GM19035 (cell line): ENCODE results near the gene NAGLU.

Experiments
- ATAC-seq: cut with Tn5 transposase; IDR thresholded peaks from one replicate; pipeline ENCODE4 v1.9.1; 2021; ENCODE audit not compliant: unreplicated experiment

NAGLU gene

GRCh38 chr17:42536048-42536371, at the start of gene NAGLU:
NAGLU (plus strand) TSS chr17:42536241; CDS start chr17:42536273, 32 bp downstream.
- ATAC-seq: peak; percentile 84

- ATAC-seq: no peak
These were observed 48.0 kb upstream of the NAGLU start for GRCh38 chr17:42488032-42488431.

DNA sequence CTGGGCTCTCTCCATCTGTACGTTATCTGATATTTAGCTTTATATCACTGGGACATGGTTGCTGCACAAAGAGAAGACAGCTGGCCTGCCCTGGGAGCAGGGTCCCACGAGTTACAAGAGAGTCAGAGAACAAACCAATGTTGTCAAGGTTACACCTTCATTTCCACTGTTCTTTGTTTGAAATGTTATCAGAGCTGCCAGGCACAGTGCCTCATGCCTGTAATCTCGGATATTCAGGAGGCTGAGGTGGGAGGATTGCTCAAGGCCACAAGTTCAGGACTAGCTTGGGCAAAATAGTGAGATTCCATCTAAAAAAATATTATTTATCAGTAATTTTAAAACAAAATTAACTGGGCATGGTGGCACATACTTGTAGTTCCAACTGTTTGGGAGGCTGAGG, 42.7 kb upstream of the NAGLU start:
- ATAC-seq: no peak

DNA sequence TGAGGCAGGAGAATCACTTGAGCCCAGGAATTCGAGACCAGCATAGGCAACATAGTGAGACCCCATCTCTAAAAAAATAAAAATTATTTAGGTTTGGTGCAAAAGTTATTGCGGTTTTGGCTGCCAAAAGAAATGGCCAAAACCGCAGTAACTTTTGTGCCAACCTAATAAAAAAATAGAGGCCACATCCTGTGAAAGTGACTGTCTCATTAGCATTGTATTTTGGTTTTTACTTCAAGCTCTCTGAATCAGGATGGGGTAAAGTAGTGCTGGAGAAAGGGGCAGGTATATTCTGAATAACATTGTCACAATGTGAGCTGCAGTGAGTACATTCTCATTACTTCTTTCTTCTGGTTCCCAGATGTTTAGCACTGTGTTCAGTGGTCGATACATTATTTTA, 41.4 kb upstream of the NAGLU start:
- no peak for ATAC-seq

- no peak for ATAC-seq
These were observed 37.2 kb upstream of the NAGLU start for GRCh38 chr17:42498828-42499227.

- ATAC-seq: no peak
These were observed 34.0 kb upstream of the NAGLU start for GRCh38 chr17:42502091-42502490.

DNA sequence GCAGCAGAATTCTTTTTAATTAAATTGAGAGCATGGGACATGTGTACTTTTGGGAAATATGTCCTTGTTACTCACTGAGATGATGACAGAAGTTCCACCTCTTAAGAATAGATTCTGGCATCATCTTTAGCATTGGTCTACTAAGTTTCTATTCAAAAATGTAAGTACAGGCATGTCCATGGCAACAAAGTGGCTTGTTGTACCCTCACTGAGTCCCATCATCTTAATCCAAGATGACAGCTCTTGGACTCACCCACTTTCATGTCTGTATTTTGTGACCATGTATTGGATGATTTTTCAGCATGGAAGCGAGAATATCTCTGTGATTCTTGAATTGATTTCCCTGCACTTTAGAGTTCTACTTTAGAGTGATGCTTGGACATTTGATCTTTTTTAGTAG, 33.1 kb upstream of the NAGLU start:
- ATAC-seq: no peak

DNA sequence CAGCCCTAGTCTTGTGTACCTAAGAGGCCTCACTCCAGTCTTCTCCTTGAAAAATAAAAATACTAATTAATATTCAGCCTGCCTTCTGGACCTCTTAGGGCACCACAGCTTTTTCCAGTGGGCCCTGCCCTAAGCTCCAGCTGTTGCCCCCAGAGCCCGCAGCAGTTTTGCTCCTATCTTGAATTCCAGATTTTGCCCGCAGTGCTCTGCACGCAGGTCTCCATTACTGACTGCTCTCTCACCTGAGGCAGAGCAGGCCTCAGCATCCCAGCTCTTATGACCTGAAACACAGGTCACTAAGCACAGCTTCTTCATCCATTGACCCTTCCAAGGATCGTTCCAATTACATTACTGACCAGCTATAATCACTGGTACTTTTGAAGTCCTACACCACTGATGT, 28.4 kb upstream of the NAGLU start:
- no peak for ATAC-seq

- ATAC-seq: no peak
These were observed 27.4 kb upstream of the NAGLU start for GRCh38 chr17:42508426-42509165.

DNA sequence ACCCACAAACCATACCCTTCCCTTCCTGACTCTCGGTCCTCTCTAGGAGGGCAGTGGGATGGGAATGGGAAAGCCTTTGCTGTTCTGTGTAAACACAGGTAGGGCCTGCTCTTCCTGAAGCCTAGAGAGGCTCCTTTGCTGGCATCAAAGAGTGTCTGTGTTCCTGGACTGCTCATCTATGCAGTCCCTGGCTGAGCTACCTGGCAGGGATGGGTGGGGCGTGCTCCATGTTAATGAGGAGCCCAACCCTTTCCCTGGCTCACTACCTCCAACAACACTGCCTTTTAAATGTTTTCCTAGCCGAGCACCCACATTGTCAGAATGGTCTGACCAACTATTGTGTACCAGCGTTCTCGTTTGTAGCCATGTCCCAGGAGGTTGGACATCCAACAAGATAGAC, 26.6 kb upstream of the NAGLU start:
- no peak for ATAC-seq

- ATAC-seq: no peak
These were observed 26.2 kb upstream of the NAGLU start for GRCh38 chr17:42509841-42510240.

DNA sequence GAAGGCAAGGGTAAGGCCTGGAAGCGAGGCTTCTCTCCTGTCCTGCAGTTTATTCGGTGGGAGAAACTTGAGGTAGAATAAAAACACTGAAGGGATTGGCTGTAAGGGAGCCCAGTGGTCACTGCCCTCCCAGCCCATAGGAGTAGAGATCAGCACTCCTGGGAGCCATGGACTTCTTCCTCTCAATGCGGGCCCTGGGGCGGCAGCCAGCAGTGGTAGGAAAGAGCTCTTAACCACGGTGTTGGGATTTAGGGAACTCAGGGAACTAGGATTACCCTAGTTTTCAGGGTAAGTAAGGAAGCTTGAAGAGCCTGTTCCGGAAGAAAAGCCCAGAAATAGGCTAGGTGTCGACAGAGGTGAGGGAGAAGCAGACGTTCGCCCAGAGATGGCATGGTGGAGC, 23.8 kb upstream of the NAGLU start:
- no peak for ATAC-seq

GRCh38 chr17:42512733-42513251, 23.2 kb upstream of the NAGLU start:
- ATAC-seq: peak; percentile 65

GRCh38 chr17:42513686-42514085, 22.4 kb upstream of the NAGLU start:
- no peak for ATAC-seq

- ATAC-seq: no peak
These were observed 21.8 kb upstream of the NAGLU start for GRCh38 chr17:42514279-42514678.

GRCh38 chr17:42514867-42515266, 21.2 kb upstream of the NAGLU start:
- no peak for ATAC-seq

DNA sequence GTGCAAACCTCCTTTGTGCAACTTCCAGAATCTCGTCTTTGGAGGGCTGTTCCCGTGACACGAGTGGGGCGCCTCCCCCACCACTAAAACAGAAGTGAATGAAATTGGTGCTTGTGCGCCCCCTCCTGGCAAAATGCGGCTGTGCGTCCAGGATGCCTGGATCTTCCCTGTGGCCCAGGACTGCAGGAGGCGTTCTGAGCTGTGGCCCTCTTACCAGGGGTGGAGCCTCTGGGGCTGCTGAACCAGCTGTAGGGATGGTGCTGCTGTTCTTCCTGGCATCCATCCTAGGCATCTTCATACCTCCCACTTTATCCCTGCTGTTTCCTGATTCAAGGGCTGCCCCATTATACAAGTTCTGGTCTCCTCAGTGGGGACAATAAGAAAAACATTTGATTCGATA, 18.5 kb upstream of the NAGLU start:
- ATAC-seq: no peak

DNA sequence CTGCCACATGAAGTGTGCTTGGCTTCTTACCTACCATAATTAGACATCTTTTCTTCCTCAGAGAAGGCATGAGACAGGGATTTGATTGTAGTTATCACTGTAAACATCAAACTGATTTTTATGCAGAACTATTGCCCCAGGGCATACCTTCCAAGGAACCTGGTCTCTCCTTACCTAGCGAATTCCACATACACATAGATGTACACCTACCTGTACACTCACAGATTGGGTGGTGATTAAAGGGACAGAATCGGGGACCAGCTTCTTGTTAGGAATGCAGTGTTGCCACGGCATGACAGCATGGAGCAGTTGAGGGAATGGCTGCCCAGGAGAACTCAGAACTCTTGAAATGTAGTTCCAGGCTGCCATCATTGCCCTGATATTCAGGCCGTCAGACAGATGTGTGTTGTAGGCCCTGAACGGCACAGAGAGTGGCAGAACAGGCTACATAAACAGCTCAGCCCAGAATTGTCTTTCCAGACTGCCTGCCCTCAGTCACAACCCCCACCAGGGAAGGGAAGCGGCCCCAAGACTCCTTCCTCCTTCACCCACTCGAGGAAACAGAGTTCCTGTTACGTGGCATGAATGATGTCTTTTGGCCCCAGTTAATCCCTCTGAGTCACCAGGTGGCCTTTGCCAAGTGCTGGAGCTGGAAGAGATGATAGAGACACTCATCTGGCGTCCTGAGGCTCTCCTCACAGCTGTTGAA, 17.8 kb upstream of the NAGLU start:
- ATAC-seq: no peak

DNA sequence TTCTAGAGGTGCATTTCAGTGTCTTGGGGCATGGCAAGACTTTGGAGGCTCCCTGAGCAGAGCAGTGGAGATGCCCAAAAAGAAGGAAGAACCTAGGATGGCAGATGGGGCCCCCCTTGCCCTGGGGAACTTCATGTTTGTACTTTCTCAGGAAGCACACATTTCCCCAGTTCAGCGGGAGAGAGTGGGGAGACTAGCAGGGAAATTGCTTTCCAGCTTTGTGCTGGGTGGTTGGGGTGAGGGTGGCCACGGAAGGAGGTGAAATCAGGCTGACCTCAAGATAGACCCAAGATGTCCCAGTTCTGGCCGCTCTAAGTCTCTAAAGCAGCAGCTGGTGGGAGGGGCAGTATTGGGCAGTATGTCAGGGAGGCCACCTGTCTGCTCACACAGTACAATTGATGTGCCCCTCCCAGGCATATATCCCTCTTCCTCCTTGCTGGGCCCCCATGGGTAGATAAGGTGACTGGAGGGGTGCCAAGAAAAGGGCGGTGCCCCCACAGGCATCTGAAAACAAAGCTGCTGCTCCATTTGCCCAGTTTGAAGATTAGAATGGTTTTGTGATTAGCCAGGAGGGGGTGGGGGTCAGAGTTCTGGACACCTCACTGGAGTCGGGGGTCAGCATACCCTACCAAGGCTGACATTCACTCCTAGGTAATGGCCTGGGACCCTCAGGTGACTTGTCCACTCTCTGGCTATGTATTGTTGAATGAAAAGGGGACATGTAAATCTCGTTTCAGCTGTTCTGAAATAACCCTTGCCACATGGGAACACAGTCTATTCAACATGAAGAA, 17.1 kb upstream of the NAGLU start:
- ATAC-seq: no peak

- no peak for ATAC-seq
These were observed 16.2 kb upstream of the NAGLU start for GRCh38 chr17:42519546-42520491.

DNA sequence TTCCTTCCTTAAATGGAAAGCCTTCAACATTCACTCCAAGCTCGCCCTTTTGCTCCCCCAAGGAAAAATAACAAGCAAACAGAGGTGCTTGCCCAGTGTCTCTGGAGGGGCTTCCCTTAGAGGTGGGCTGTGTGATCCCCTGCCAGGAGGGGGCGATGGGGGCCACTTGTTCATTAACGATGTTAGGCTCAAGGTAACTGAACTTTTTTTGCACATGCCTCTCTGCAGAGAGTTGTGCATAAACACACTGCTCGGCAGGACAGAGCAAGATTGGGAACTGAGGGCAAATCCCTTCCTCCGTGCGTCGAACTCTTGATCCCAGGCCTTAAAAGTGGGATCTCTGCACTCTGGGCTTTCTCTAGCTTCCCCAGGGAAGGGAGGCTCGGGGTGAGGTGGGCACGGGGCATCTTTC, 15.5 kb upstream of the NAGLU start:
- ATAC-seq: no peak
